CD8-positive, alpha-beta memory T cell (primary cell): Measurements from ENCODE around the gene SLC5A2. TPM values are rescaled to one million over a fixed set of nuclear protein-coding genes. Genes with fewer than 3 reads are reported as not detected.

Source experiments
- CTCF ChIA-PET: fragments of 350-600 bp; sonication (Branson Sonifier 250); formaldehyde crosslinking; loops from one replicate; lab custom pipeline; 2021; ENCODE audit warnings: antibody characterized with exemption; lab: Charles Lee
- POLR2A ChIA-PET: fragments of 350-600 bp; sonication (Branson Sonifier 250); formaldehyde crosslinking; loops from one replicate; lab custom pipeline; 2021; ENCODE audit warnings: antibody characterized with exemption; lab: Charles Lee
- DNase-seq, 5 donors: peaks; one replicate each; pipeline versions ENCODE4 v3.0.0 to v3.0.0-alpha.2; 2020 to 2022; ENCODE audit warnings: mixed read lengths in 1 of 5
- H3K27ac ChIP-seq: one replicate; pipeline ENCODE4 v1.7.0; 2013; ENCODE audit warnings: low read depth, mild to moderate bottlenecking, low read length, moderate library complexity
- H3K27me3 ChIP-seq: 2 replicates; pipeline ENCODE4 v1.7.0; 2013; ENCODE audit warnings: low read length, mild to moderate bottlenecking; ENCODE audit not compliant: insufficient read depth, poor library complexity, severe bottlenecking
- H3K36me3 ChIP-seq: 2 replicates; pipeline ENCODE4 v1.7.0; 2013; ENCODE audit warnings: mild to moderate bottlenecking, low read length, moderate library complexity; ENCODE audit not compliant: insufficient read depth
- H3K4me1 ChIP-seq: 2 replicates; pipeline ENCODE4 v1.7.0; 2013; ENCODE audit warnings: mild to moderate bottlenecking, low read length, moderate library complexity; ENCODE audit not compliant: insufficient read depth
- H3K4me3 ChIP-seq: 2 replicates; pipeline ENCODE4 v1.7.0; 2013; ENCODE audit warnings: mild to moderate bottlenecking, low read length
- H3K9me3 ChIP-seq: 2 replicates; pipeline ENCODE4 v1.7.0; 2013; ENCODE audit warnings: mild to moderate bottlenecking, low read length
- H3K27ac Mint-ChIP-seq, 8 donors: one replicate each; pipeline ENCODE4 v1.8.0; 2020 to 2021; ENCODE audit warnings: mixed read lengths in 8 of 8, mild to moderate bottlenecking in 6 of 8, inconsistent platforms in 3 of 8, moderate library complexity in 3 of 8
- H3K27me3 Mint-ChIP-seq, 2 donors: one replicate each; pipeline ENCODE4 v1.8.0; 2020 to 2021; ENCODE audit warnings: mixed read lengths in 2 of 2, mild to moderate bottlenecking in 1 of 2, moderate library complexity in 1 of 2
- H3K36me3 Mint-ChIP-seq, 3 donors: one replicate each; pipeline ENCODE4 v1.8.0; 2020 to 2021; ENCODE audit warnings: mixed read lengths in 3 of 3, inconsistent platforms in 1 of 3, mild to moderate bottlenecking in 1 of 3
- H3K4me1 Mint-ChIP-seq, 3 donors: one replicate each; pipeline ENCODE4 v1.8.0; 2020 to 2021; ENCODE audit warnings: mixed read lengths in 3 of 3, inconsistent platforms in 1 of 3, mild to moderate bottlenecking in 1 of 3
- H3K4me3 Mint-ChIP-seq, 7 donors: one replicate each; pipeline ENCODE4 v1.8.0; 2020 to 2021; ENCODE audit warnings: mixed read lengths in 7 of 7, mild to moderate bottlenecking in 6 of 7, moderate library complexity in 4 of 7, inconsistent platforms in 2 of 7
- H3K9me3 Mint-ChIP-seq, 5 donors: one replicate each; pipeline ENCODE4 v1.8.0; 2020 to 2022; ENCODE audit warnings: mixed read lengths in 5 of 5, mild to moderate bottlenecking in 3 of 5, moderate library complexity in 2 of 5, inconsistent platforms in 1 of 5
- polyA plus RNA-seq: library from polyadenylated mRNA; unstranded; fragments of 300-500 nt; fragmentation: Illumina TruSeq; gene quantifications from one replicate; pipeline ENCODE4 v1.2.3, GENCODE V29; 2021
- total RNA-seq, 2 experiments: library from RNA; stranded (reverse); gene quantifications; one replicate each; pipeline ENCODE4 v1.2.3, GENCODE V29; 2021

Gene SLC5A2
- total and polyA plus RNA-seq, 3 experiments from 2014 or later = 0.24 to 2.0 TPM; not detected in 1

DNA sequence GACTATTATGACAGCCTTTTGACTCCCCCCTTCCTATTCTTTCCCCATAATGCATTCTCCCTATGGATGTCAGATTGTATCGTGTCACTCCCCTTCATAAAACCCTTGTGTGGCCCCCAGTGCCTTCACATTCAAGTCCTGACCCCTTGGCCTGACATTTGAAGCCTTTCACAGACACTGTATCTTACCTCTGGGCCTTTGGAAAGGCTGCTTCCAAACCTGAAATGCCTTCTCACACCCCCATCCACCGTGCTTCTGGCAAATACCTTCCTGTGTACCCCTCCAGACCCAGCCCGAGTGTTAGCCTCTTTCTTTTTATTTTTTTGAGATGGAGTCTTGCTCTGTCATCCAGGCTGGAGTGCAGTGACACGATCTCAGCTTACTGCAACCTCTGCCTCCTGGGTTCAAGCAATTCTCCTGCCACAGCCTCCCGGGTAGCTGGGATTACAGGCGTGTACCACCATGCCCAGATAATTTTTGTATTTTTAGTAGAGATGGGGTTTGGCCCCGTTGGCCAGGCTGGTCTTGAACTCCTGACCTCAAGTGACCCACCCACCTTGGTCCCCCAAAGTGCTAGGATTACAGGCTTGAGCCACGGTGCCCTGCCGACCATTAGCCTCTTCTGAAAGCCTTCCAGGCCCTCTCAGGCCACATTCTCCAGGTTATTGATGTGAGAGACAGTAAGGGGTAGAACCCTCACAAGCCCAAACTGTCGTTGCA lies 21.6 kb upstream of the SLC5A2 start:
- Histone ChIP-seq H3K9me3 (no peaks in the 10 kb centered on the region), H3K4me3 (no peak overlapping the region), H3K4me1 (peaks cover 36% of the 10 kb centered on the region), H3K36me3 (no peaks in the 10 kb centered on the region), H3K27ac (no peak overlapping the region), H3K27me3 (no peaks in the 10 kb centered on the region)
- peaks cover 0 to 47% (median 4%) of the 10 kb centered on the region in 3 donors for H3K36me3 Mint-ChIP-seq
- H3K4me1 Mint-ChIP-seq = peaks cover 32 to 37% (median 32%) of the 10 kb centered on the region in 3 donors
- H3K27ac Mint-ChIP-seq = peak overlapping the region in 7 of 8 donors; percentile 39 to 98 (median 74)
- POLR2A ChIA-PET = interaction anchor here (0.7 to 3.7 kb wide), 4 partner anchors 27 to 344 kb away, joined by 3 to 14 read pairs (median 5); partner anchors contain the start of genes FUS, KAT8 and RUSF1
- CTCF ChIA-PET = interaction anchor here (1.0 to 4.2 kb wide), 16 partner anchors 9 to 497 kb away, joined by 3 to 26 read pairs (median 6); partner anchors contain the start of genes PYDC1, RUSF1, ZNF267 and ZNF646
- peak overlapping the region in 2 of 7 donors; percentile 28 to 62 for H3K4me3 Mint-ChIP-seq
- H3K9me3 Mint-ChIP-seq = no peaks in the 10 kb centered on the region
- no peak for DNase-seq
- no peaks in the 10 kb centered on the region for H3K27me3 Mint-ChIP-seq

DNA sequence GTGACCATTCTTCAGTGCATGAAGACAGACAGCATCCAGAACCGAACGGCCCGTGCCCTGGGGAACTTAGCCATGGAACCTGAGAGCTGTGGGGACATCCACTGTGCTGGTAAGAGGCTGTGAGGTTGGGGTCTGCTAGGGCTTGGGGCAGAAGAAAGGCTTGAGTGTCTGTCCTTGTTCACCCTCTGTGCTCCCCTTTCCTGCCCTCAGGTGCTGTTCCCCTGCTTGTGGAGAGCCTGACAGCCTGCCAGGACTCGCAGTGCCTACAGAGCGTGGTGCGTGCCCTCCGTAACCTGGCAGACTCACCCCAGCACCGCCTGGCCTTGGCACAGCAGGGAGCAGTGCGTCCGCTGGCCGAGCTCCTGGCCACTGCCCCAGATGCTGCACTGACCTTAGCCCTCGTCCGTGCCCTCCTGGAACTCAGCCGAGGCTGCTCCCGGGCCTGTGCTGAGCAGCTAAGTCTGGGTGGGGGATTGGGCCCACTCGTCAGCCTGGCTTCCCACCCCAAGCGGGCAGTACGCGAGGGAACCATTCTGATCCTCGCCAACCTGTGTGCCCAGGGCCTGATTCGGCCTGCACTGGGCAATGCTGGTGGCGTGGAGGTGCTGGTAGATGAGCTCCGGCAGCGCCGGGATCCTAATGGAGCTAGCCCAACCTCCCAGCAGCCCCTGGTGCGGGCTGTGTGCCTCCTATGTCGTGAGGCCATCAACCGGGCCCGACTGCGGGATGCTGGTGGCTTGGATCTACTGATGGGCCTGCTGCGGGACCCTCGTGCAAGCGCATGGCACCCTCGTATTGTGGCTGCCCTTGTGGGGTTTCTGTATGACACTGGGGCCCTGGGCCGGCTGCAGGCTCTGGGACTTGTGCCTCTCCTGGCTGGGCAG lies 20.8 kb upstream of the SLC5A2 start:
- DNase-seq = no peak
- peaks cover 28 to 35% (median 29%) of the 10 kb centered on the region in 3 donors for H3K4me1 Mint-ChIP-seq
- H3K9me3 ChIP-seq = no peaks in the 10 kb centered on the region
- no peaks in the 10 kb centered on the region for H3K36me3 ChIP-seq
- no peak overlapping the region for H3K27ac ChIP-seq
- H3K4me1 ChIP-seq = peaks cover 36% of the 10 kb centered on the region
- no peak overlapping the region for H3K4me3 ChIP-seq
- H3K36me3 Mint-ChIP-seq = peaks cover 0 to 52% (median 4%) of the 10 kb centered on the region in 3 donors
- peak overlapping the region in 1 of 7 donors; percentile 48 for H3K4me3 Mint-ChIP-seq
- no peaks in the 10 kb centered on the region for H3K9me3 Mint-ChIP-seq
- no peaks in the 10 kb centered on the region for H3K27me3 ChIP-seq
- ChIA-PET POLR2A (no interaction called here), CTCF (interaction anchor here (1.4 to 1.8 kb wide), 2 partner anchors 411 to 498 kb away, joined by 3 to 6 read pairs; partner anchors contain the start of gene ZNF267)
- H3K27ac Mint-ChIP-seq = no peak overlapping the region
- H3K27me3 Mint-ChIP-seq = no peaks in the 10 kb centered on the region

DNA sequence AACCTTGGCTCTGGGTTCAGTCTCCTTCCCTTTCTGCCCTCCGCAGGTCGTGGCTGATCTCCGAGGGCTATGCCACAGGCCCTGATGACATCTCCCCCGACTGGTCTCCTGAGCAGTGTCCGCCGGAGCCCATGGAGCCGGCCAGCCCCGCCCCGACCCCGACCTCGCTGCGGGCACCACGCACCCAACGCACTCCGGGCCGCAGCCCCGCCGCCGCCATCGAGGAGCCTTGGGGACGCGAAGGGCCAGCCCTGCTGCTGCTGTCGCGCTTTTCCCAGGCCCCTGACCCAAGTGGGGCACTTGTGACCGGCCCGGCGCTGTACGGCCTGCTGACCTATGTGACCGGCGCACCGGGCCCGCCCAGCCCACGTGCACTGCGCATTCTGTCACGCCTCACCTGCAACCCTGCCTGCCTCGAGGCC lies 18.6 kb upstream of the SLC5A2 start:
- Histone ChIP-seq H3K4me1 (peaks cover 29% of the 10 kb centered on the region), H3K27me3 (no peaks in the 10 kb centered on the region), H3K4me3 (no peak overlapping the region), H3K9me3 (no peaks in the 10 kb centered on the region), H3K36me3 (no peaks in the 10 kb centered on the region), H3K27ac (no peak overlapping the region)
- CTCF ChIA-PET = no interaction called here
- H3K27ac Mint-ChIP-seq = no peak overlapping the region
- H3K9me3 Mint-ChIP-seq = no peaks in the 10 kb centered on the region
- DNase-seq = peak in 1 of 5 donors; percentile 45
- peaks cover 0 to 47% (median 4%) of the 10 kb centered on the region in 3 donors for H3K36me3 Mint-ChIP-seq
- no peak overlapping the region for H3K4me3 Mint-ChIP-seq
- H3K27me3 Mint-ChIP-seq = no peaks in the 10 kb centered on the region
- H3K4me1 Mint-ChIP-seq = peaks cover 16 to 31% (median 24%) of the 10 kb centered on the region in 3 donors
- POLR2A ChIA-PET = no interaction called here

DNA sequence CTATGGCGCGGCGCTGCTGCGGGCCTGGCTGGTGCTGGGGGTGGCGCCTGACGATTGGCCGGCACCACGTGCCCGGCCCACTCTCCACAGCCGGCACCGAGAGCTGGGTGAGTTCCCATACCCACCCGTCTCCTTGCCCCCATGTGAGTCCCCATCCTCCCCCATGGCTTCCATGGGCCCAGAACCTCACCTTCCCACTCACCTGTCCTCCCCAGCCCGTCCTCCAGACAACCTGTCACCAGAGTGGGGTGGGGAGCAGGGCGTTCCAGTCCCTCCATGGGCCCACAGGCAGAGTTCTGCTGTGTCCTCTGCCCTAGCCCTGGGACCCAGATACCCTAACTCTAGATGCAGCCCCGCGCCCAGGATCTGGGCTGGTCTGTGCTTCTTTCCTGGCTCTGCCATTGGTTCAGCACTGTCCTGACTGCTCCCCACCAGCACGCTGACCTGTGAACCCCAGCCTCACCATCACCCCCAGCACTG lies 18.1 kb upstream of the SLC5A2 start:
- ChIA-PET POLR2A (no interaction called here), CTCF (no interaction called here)
- Histone ChIP-seq H3K9me3 (no peaks in the 10 kb centered on the region), H3K4me1 (peaks cover 28% of the 10 kb centered on the region), H3K27ac (no peak overlapping the region), H3K4me3 (no peak overlapping the region), H3K27me3 (no peaks in the 10 kb centered on the region), H3K36me3 (no peaks in the 10 kb centered on the region)
- H3K4me3 Mint-ChIP-seq = no peak overlapping the region
- peaks cover 16 to 30% (median 23%) of the 10 kb centered on the region in 3 donors for H3K4me1 Mint-ChIP-seq
- no peak overlapping the region for H3K27ac Mint-ChIP-seq
- peaks cover 0 to 46% (median 4%) of the 10 kb centered on the region in 3 donors for H3K36me3 Mint-ChIP-seq
- H3K9me3 Mint-ChIP-seq = no peaks in the 10 kb centered on the region
- peak in 1 of 5 donors; percentile 43 for DNase-seq
- H3K27me3 Mint-ChIP-seq = no peaks in the 10 kb centered on the region

GRCh38 chr16:31465788-31466370 lies 17.0 kb upstream of the SLC5A2 start:
- ChIA-PET POLR2A (no interaction called here), CTCF (no interaction called here)
- Histone ChIP-seq H3K9me3 (no peaks in the 10 kb centered on the region), H3K27me3 (no peaks in the 10 kb centered on the region), H3K27ac (no peak overlapping the region), H3K36me3 (no peaks in the 10 kb centered on the region), H3K4me1 (peaks cover 18% of the 10 kb centered on the region), H3K4me3 (no peak overlapping the region)
- Mint-ChIP-seq H3K27ac (no peak overlapping the region), H3K9me3 (no peaks in the 10 kb centered on the region), H3K36me3 (peaks cover 0 to 46% (median 4%) of the 10 kb centered on the region in 3 donors), H3K4me3 (peak overlapping the region in 2 of 7 donors; percentile 50 to 51), H3K27me3 (no peaks in the 10 kb centered on the region), H3K4me1 (peaks cover 6 to 19% (median 12%) of the 10 kb centered on the region in 3 donors)
- DNase-seq = no peak

- H3K9me3 Mint-ChIP-seq = no peaks in the 10 kb centered on the region
- H3K9me3 ChIP-seq = no peaks in the 10 kb centered on the region
- H3K27me3 Mint-ChIP-seq = peaks cover 4 to 5% of the 10 kb centered on the region in 2 donors
- peak overlapping the region in 1 of 8 donors; percentile 68 for H3K27ac Mint-ChIP-seq
- H3K4me1 ChIP-seq = peaks cover 16% of the 10 kb centered on the region
- H3K36me3 Mint-ChIP-seq = peaks cover 0 to 44% (median 4%) of the 10 kb centered on the region in 3 donors
- no peak overlapping the region for H3K27ac ChIP-seq
- ChIA-PET CTCF (no interaction called here), POLR2A (no interaction called here)
- H3K4me3 Mint-ChIP-seq = no peak overlapping the region
- H3K4me3 ChIP-seq = no peak overlapping the region
- peaks cover 2 to 18% (median 8%) of the 10 kb centered on the region in 3 donors for H3K4me1 Mint-ChIP-seq
- no peaks in the 10 kb centered on the region for H3K36me3 ChIP-seq
- no peak for DNase-seq
- H3K27me3 ChIP-seq = peaks cover 2% of the 10 kb centered on the region
Observed at GRCh38 chr16:31466381-31466841, 16.5 kb upstream of the SLC5A2 start.

GRCh38 chr16:31467151-31467773 lies 15.7 kb upstream of the SLC5A2 start:
- ChIA-PET CTCF (interaction anchor here (0.6 kb wide), 1 partner anchor 400 kb away, joined by 3 read pairs; no protein-coding TSS in a partner anchor), POLR2A (no interaction called here)
- DNase-seq = no peak
- Mint-ChIP-seq H3K27me3 (peaks cover 6 to 7% of the 10 kb centered on the region in 2 donors), H3K4me1 (peaks cover 2 to 20% (median 8%) of the 10 kb centered on the region in 3 donors), H3K27ac (peak overlapping the region in 2 of 8 donors; percentile 50 to 68), H3K9me3 (no peaks in the 10 kb centered on the region), H3K36me3 (peaks cover 0 to 40% (median 4%) of the 10 kb centered on the region in 3 donors), H3K4me3 (peak overlapping the region in 1 of 7 donors; percentile 11)
- no peak overlapping the region for H3K4me3 ChIP-seq
- H3K27ac ChIP-seq = no peak overlapping the region
- peaks cover 7% of the 10 kb centered on the region for H3K27me3 ChIP-seq
- no peaks in the 10 kb centered on the region for H3K36me3 ChIP-seq
- peaks cover 19% of the 10 kb centered on the region for H3K4me1 ChIP-seq
- H3K9me3 ChIP-seq = no peaks in the 10 kb centered on the region
